ENCODE results near the gene C17orf78. TPM values are rescaled to one million over a fixed set of nuclear protein-coding genes. Genes with fewer than 3 reads are reported as not detected.
A peak's percentile ranks its signal among the peaks of the same experiment; 100 is the strongest.
"Not testable (repeated sequence)": the region's sequence is repeated elsewhere in the genome, so short reads cannot be mapped to it uniquely, and the experiment has no call there.

C17orf78 gene
- total and polyA plus RNA-seq, 2 of the 13 experiments (the other 11 are each of a cell fraction or from before 2014, with no cell fraction given), result not detected

- 70% methylated on average over 12 of the region's 12 CpGs for WGBS (ENCODE audit: low lambda C conversion rate)
- BruUV-seq (replicated peaks); H3K27me3 ChIP-seq (ENCODE audit: control insufficient read depth in 1 of 2, insufficient read depth in 2 of 2, low read length in 2 of 2); DNase-seq (ENCODE audit: low spot score); POLR2A ChIA-PET; H3K27ac ChIP-seq (ENCODE audit: extremely low read length, insufficient read depth, low read length); in situ Hi-C loops (cut with HindIII; ENCODE audit: extremely low pct_ligation_motif_present, low pct_unique_long_range_greater_than_20kb); H3K36me3 ChIP-seq (replicated peaks in 1 of 2; ENCODE audit: control insufficient read depth in 1 of 2, insufficient read depth in 2 of 2, low read length in 2 of 2); H2AFZ ChIP-seq (ENCODE audit: low read length); CTCF ChIA-PET (ENCODE audit: low intra/inter-chr PET ratio, low total read pairs); FAIRE-seq; H4K20me1 ChIP-seq (ENCODE audit: insufficient read depth, low read length); H3K9me3 ChIP-seq (ENCODE audit: low read length); intact Hi-C loops (cut with micrococcal nuclease; ENCODE audit: unreplicated experiment); ATAC-seq: not testable (repeated sequence)
- Histone ChIP-seq H3K4me3 (replicated peaks in 1 of 3; ENCODE audit: insufficient read depth in 1 of 3, low read depth in 2 of 3, low read length in 3 of 3) (peak overlapping the region; percentile 95 to 98 (median 97); a peak in 5 of 6 replicates), H3K9ac (ENCODE audit: insufficient read depth, low read depth, low read length) (peak overlapping the region; percentile 95), H3K4me1 (ENCODE audit: insufficient read depth, low read length) (peaks cover 63% of the 10 kb centered on the region), H3K79me2 (ENCODE audit: insufficient read depth, low read length) (peaks cover 64% of the 10 kb centered on the region), H3K4me2 (ENCODE audit: low read depth, low read length) (peak overlapping the region; percentile 95)
- 0 out of 2 replicates have a peak, but pooled peaks have one; percentile 26 for TF ChIP-seq ZNF891 (CRISPR knock-in tag; IDR thresholded peaks at IDR 0.05)
- TF ChIP-seq ZNF770 (CRISPR knock-in tag; IDR thresholded peaks at IDR 0.05), result peak; percentile 21; the same call in 1 of the 2 replicates
Observed at GRCh38 chr17:37356796-37357569, 18.8 kb upstream of the C17orf78 start.
